Stimulated activated CD8-positive, alpha-beta memory T cell treated with anti-CD3 and anti-CD28 coated beads, Interleukin-15, amount 100 ng/mL, for 4 hours (primary cell): ENCODE results near the gene HSP90AB1.

Experiments used
- DNase-seq, 2 donors: peaks; one replicate each; pipeline ENCODE4 v3.0.0-alpha.2; 2020; ENCODE audit warnings: low read depth in 2 of 2

Gene HSP90AB1

GRCh38 chr6:44268095-44268628 lies 21.3 kb downstream of the HSP90AB1 start:
- DNase-seq = no peak

GRCh38 chr6:44269178-44269920 lies 22.4 kb downstream of the HSP90AB1 start:
- DNase-seq = no peak

GRCh38 chr6:44269921-44270525 lies 23.1 kb downstream of the HSP90AB1 start, which contains the start of gene TMEM151B:
TSS of gene TMEM151B (plus strand) at chr6:44270450. CDS start at chr6:44270743, 293 bp downstream.
- no peak for DNase-seq

GRCh38 chr6:44270526-44271405 lies 23.9 kb downstream of the HSP90AB1 start:
- DNase-seq = no peak

GRCh38 chr6:44271406-44271723 lies 24.5 kb downstream of the HSP90AB1 start:
- DNase-seq = no peak

GRCh38 chr6:44271914-44272313 lies 25.0 kb downstream of the HSP90AB1 start:
- no peak for DNase-seq

GRCh38 chr6:44272529-44272928 lies 25.6 kb downstream of the HSP90AB1 start:
- no peak for DNase-seq

- no peak for DNase-seq
Measured at GRCh38 chr6:44272999-44273566, 26.2 kb downstream of the HSP90AB1 start.

GRCh38 chr6:44273617-44274016 lies 26.7 kb downstream of the HSP90AB1 start:
- no peak for DNase-seq

- DNase-seq = no peak
Measured at GRCh38 chr6:44275271-44275748, 28.4 kb downstream of the HSP90AB1 start.

GRCh38 chr6:44275749-44276648 lies 29.1 kb downstream of the HSP90AB1 start:
- DNase-seq = no peak

GRCh38 chr6:44276667-44277640 lies 30.1 kb downstream of the HSP90AB1 start:
- DNase-seq = no peak

GRCh38 chr6:44277763-44278162 lies 30.9 kb downstream of the HSP90AB1 start:
- no peak for DNase-seq

GRCh38 chr6:44278315-44278714 lies 31.4 kb downstream of the HSP90AB1 start:
- DNase-seq = no peak

- DNase-seq = no peak
Measured at GRCh38 chr6:44278774-44279697, 32.1 kb downstream of the HSP90AB1 start.

GRCh38 chr6:44284121-44284520 lies 37.2 kb downstream of the HSP90AB1 start:
- DNase-seq = no peak

GRCh38 chr6:44284867-44285266 lies 38.0 kb downstream of the HSP90AB1 start:
- no peak for DNase-seq

GRCh38 chr6:44285552-44286284 lies 38.8 kb downstream of the HSP90AB1 start:
- no peak for DNase-seq
